DMS53 treated with DMSO at 0.1 percent for 48 hours (cell line): ENCODE data around the gene FAM117B.
"Not testable (repeated sequence)": the region's sequence is repeated elsewhere in the genome, so short reads cannot be mapped to it uniquely, and the experiment has no call there.

ENCODE experiments used
- DNase-seq: peaks from one replicate; lab custom pipeline; 2025; ENCODE audit not compliant: unreplicated experiment; lab: John Stamatoyannopoulos, UW

FAM117B gene

DNA sequence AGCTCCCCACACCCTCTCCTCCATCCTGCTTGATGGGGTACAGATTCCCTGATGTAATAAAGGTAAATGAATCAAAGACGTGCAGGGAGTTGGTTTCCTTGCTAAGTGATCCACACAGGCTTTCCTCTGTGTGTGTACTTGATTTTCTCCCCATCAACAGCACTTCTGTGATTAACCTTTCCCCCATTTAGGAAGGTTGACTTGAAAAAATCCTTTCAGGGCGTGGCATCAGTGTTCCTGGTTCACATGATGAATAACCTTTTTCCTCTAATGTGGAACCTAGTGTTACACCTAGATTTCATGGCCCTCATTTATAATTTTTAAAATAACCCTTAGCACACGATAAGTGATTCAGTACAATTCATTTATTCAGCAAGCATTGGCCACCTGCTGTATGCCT is 121.8 kb downstream of the FAM117B start:
- no peak for DNase-seq

DNA sequence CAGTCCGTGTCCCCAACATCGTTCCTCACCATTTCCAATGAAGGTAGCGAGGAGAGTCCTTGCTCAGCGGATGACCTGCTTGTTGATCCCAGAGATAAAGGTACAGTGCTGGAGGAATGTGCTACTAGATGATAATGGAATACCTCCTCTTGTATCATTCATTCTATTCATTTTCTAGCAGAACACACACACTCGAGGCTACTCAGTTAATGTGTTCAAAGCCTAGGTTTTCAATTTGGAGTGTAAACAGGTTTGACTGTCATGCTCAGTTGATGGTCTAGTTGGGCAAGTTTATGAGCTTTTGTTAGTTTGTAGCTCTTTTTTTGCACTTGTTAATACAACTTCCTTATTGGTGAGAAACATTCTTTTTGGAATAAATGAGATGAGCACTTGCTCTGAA is 122.6 kb downstream of the FAM117B start:
- no peak for DNase-seq

- DNase-seq = no peak
These were observed 123.4 kb downstream of the FAM117B start for GRCh38 chr2:202758128-202758527.

DNA sequence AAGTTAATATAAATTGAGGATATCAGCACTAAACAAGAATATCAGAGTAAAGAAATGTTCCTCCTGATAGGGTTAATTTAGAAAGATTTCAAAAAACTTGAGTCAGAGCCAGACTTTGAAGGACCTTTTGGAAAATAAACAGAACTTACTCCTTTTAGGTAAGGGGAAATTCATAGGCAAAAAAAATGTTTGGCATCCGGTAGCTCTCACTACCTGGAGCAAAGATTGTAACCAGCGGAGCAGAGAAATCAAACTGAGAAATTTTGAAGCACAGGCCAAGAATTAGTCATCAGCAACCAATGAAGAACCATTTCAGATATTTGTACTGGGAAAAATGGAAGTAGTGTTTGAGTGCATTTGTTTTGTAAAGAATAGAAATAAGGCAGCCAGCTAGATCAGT is 123.8 kb downstream of the FAM117B start:
- no peak for DNase-seq

DNA sequence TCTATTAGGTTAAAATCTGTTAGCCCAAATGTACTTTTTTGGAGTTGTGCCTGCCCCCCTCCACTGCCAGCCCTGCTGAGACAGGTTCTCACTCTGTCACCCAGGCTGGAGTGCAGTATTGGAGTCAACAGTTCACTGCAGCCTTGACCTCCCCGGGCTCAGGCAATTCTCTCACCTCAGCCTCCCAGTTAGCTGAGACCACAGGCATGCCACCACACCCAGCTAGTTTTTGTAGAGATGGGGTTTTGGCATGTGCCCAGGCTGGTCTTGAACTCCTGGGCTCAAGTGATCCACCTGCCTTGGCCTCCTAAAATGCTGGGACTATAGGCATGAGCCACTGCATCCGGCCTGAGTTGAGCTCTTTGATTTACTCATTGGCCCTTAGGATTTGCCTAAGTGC is 126.1 kb downstream of the FAM117B start:
- DNase-seq = no peak

GRCh38 chr2:202762556-202762955 is 127.8 kb downstream of the FAM117B start:
- DNase-seq = no peak

DNA sequence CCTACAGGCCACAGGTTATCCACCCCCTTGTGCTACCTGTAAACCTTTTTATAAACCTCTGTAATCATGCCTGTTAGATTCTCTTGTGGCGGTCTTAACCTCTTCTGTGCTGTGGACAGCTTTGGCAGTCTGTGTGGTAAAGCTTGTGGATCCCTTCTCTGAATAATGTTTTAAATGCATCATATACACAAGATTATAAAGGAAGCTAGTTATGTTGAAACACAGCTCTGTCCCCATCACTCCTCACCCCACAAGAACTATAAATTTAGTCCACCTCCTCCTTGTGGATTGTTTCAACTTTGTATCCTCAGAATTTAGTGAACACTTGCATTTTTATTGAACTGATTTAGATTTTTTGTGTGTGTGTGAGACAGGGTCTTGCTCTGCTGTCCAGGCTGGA is 129.1 kb downstream of the FAM117B start:
- no peak for DNase-seq

DNA sequence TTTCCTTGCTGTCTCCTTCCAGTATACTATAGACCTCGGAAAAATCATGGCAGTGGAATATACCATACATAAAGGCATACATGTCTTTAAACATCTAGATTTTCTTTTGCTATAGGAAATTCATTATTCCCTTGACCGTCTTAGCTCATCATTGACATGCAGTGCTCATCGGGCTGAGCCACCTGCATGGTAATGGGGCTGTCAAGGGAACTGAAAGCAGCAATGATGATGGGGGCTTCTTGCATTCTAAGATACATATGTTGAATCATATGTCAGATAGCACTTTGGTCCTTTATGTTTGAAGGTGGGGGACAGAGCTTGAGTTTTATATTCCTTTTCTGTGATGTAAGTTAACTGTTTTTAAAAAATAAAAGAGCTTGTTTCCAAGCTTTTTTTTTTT is 130.2 kb downstream of the FAM117B start:
- DNase-seq = no peak

DNA sequence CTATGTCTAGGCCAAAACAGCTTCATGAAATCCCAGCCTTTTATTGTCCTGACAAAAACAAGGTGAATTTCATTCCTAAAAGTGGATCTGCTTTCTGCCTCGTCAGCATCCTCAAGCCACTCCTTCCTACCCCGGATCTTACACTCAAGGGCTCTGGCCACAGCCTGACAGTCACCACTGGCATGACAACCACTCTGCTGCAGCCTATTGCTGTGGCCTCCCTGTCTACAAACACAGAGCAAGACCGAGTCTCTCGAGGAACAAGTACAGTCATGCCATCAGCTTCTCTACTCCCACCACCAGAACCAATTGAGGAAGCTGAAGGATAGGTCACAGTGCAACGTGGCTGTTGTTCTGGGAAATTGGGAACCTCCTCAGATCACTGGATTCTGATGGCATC is 130.7 kb downstream of the FAM117B start:
- no peak for DNase-seq

- no peak for DNase-seq
These were observed 133.5 kb downstream of the FAM117B start for GRCh38 chr2:202768273-202768672.

GRCh38 chr2:202769201-202769600 is 134.4 kb downstream of the FAM117B start:
- DNase-seq = no peak

- no peak for DNase-seq
These were observed 136.6 kb downstream of the FAM117B start for GRCh38 chr2:202771336-202771735.

DNA sequence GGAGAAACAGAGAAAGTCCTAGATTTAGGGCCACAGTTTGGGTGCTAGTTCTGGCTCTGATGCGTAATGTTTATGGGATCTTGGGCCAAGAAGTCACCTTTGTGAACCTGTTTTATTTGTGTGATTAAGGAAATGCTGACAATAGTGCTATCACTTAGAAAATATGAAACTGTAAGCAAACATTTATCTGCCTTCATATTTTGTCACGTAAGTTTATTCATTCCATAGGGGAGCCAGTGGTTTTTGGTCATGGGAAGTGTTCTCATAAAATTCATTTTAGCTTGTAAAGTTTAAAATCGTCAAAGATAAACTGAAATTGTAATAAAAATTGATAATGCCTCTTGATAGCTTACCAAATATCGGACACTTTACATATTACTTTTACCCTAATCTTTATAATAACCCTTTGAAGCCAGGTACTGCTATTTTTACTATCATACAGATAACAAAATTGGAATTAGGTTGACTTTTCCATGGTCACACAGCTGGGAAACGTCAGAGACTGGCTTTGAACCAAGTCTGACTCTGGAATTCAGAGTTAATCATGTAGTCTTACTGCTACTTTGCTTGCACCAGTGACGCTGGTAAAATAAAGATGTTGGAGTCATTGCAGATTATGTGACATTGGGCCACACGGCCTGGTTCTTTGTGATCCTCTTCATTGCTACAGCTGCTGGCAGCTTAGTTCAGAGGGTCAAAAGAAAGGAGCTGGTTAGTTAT is 137.1 kb downstream of the FAM117B start:
- no peak for DNase-seq

DNA sequence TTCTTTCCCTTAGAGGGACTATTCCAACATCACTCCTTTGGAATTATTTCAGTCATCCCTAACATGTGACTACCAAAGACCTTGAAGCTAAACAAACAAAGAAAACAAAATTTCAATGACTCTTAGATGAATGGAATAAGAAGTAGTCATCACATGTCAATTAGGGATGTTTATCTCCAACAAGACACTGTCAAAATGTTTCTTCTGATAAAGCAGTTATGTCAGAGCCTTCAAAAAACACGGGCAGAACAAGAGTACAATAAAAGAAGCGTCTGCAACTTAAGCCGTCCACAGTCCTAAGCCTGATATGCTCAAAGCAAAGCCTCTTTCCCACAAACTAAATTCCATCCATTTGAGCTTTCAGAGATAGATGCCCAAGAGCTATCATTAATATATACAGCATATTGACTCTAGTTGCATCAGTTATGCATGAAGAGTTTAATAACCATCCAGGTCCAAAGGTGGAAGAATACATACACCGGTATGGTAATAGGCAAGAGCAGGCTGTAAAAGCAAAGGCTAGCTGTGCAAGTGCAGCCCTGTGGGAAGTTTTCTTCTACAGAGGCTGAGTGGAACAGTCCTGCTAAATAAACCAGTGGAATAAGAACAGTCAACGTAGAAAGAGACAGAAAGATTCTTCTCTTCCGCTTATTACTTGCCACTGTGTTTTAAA is 138.7 kb downstream of the FAM117B start:
- DNase-seq = no peak

DNA sequence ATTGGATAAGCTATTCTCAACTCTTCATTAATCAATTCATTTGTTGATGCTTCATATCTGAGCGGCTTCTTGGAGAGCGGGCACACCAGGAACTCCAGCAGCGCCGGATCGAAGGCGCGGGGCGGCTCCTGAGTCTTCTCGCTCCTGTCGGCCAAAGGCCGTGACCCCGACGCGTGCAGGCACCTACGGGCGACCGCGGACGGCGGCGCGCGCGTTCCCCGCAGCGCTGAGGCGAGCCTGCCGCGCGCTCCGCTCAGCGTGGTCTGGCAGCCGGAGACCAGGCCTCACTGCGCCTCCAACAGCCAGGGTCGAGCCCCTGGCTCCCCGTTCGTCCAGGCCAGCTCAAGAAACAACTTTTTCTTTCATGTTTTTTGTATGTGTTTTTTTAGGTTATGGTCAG is 139.3 kb downstream of the FAM117B start:
- DNase-seq = no peak

DNA sequence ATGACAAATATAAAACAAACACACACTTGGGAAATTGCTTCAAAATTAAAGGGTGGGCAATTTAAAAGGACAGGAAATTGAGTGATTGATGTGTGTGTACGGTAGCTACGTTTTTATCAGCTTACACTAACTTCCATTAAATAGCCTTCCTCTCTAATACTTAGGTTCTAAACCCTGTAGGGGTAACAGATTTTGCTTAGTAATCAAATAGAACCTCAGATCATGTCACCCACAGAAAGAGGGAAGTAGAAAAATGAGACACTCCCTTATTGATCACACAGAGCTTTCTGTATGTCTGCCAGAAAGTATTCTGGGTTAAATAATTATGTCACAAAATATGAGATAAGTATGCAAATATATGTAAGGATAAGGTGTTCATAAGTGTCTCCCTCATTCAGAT is 143.4 kb downstream of the FAM117B start:
- no peak for DNase-seq

GRCh38 chr2:202780514-202781021 is 145.8 kb downstream of the FAM117B start:
- DNase-seq = no peak

GRCh38 chr2:202782940-202783558 is 148.3 kb downstream of the FAM117B start:
- DNase-seq = no peak

GRCh38 chr2:202786842-202787241 is 152.1 kb downstream of the FAM117B start:
- DNase-seq = no peak

GRCh38 chr2:202790676-202791075 is 155.9 kb downstream of the FAM117B start:
- DNase-seq = no peak

DNA sequence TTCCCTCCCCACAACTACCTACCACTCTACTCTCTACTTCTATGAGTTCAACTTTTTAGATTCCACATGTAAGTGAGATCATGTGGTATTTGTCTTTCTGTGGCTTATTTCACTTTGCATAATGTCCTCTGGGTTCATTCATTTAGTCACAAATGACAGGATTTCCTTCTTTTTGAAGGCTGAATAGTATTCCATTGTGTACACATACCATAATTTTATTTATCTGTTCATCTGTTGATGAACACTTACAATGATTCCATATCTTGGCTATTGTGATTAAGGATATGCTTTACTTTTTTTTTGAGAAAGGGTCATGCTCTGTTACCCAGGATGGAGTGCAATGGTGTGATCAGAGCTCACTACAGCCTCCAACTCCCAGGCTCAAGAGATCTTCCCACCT is 163.2 kb downstream of the FAM117B start:
- DNase-seq = no peak

- DNase-seq = not testable (repeated sequence)
These were observed 171.1 kb downstream of the FAM117B start for GRCh38 chr2:202805911-202806310.
